RWPE2 (cell line): ENCODE results near the gene JUP.

Experiments used
- ATAC-seq: fragments of 200-7000 bp; cut with Tn5 transposase; 3 replicates; pipeline ENCODE4 v1.9.1; 2021; ENCODE audit warnings: low read depth
- DNase-seq: peaks from one replicate; pipeline ENCODE4 v3.0.0-alpha.2; 2020; ENCODE audit warnings: low spot score
- H3K27ac ChIP-seq: fragments of 450-650 bp; 2 replicates; pipeline ENCODE4 v1.5.1; 2017; ENCODE audit warnings: mild to moderate bottlenecking; ENCODE audit not compliant: poor library complexity, severe bottlenecking
- H3K27me3 ChIP-seq: fragments of 250-450 bp; sonication (Bioruptor Pico); 2 replicates; pipeline ENCODE4 v1.5.1; 2021; ENCODE audit warnings: mild to moderate bottlenecking, moderate library complexity; ENCODE audit not compliant: insufficient read depth, poor library complexity, severe bottlenecking
- H3K36me3 ChIP-seq: fragments of 250-450 bp; sonication (Bioruptor Pico); 2 replicates; pipeline ENCODE4 v1.5.1; 2020; ENCODE audit warnings: low read depth, mild to moderate bottlenecking, moderate library complexity
- H3K4me1 ChIP-seq: fragments of 250-450 bp; sonication (Bioruptor Pico); 2 replicates; pipeline ENCODE4 v1.5.1; 2021; ENCODE audit warnings: mild to moderate bottlenecking, moderate library complexity; ENCODE audit not compliant: insufficient read depth, poor library complexity, severe bottlenecking
- H3K4me3 ChIP-seq: fragments of 250-450 bp; sonication (Bioruptor Pico); 2 replicates; pipeline ENCODE4 v1.5.1; 2021; ENCODE audit warnings: mild to moderate bottlenecking, moderate library complexity; ENCODE audit not compliant: severe bottlenecking
- H3K9me3 ChIP-seq: fragments of 250-450 bp; sonication (Bioruptor Pico); 2 replicates; pipeline ENCODE4 v1.5.1; 2021; ENCODE audit warnings: mild to moderate bottlenecking, moderate library complexity; ENCODE audit not compliant: severe bottlenecking
- CTCF ChIP-seq: fragments of 450-650 bp; IDR thresholded peaks from one replicate; pipeline ENCODE4 v1.5.1; 2017; ENCODE audit warnings: mild to moderate bottlenecking, moderate library complexity; ENCODE audit not compliant: poor library complexity, severe bottlenecking

JUP gene

GRCh38 chr17:41724476-41725050 is 61.9 kb downstream of the JUP start:
- H3K4me1 ChIP-seq, result peaks cover 4% of the 10 kb centered on the region
- no peaks in the 10 kb centered on the region for H3K9me3 ChIP-seq
- ATAC-seq, result no peak
- no peaks in the 10 kb centered on the region for H3K27me3 ChIP-seq
- no peak for TF ChIP-seq CTCF
- H3K27ac ChIP-seq, result no peak overlapping the region
- H3K4me3 ChIP-seq, result no peak overlapping the region
- no peaks in the 10 kb centered on the region for H3K36me3 ChIP-seq
- DNase-seq, result no peak

GRCh38 chr17:41723801-41724475 is 62.6 kb downstream of the JUP start:
- Histone ChIP-seq H3K4me3 (no peak overlapping the region), H3K36me3 (no peaks in the 10 kb centered on the region), H3K27me3 (no peaks in the 10 kb centered on the region), H3K4me1 (peaks cover 4% of the 10 kb centered on the region), H3K9me3 (no peaks in the 10 kb centered on the region), H3K27ac (no peak overlapping the region)
- no peak for TF ChIP-seq CTCF
- no peak for ATAC-seq
- no peak for DNase-seq

- peaks cover 16% of the 10 kb centered on the region for H3K4me1 ChIP-seq
- DNase-seq (no peak), ATAC-seq (no peak)
- no peaks in the 10 kb centered on the region for H3K9me3 ChIP-seq
- H3K27ac ChIP-seq, result no peak overlapping the region
- no peaks in the 10 kb centered on the region for H3K27me3 ChIP-seq
- no peaks in the 10 kb centered on the region for H3K36me3 ChIP-seq
- no peak for TF ChIP-seq CTCF
- H3K4me3 ChIP-seq, result no peak overlapping the region
These were observed 64.3 kb downstream of the JUP start for GRCh38 chr17:41722231-41722630.

GRCh38 chr17:41718287-41718645 is 68.2 kb downstream of the JUP start:
- TF ChIP-seq CTCF, result no peak
- no peaks in the 10 kb centered on the region for H3K9me3 ChIP-seq
- peaks cover 12% of the 10 kb centered on the region for H3K4me1 ChIP-seq
- ATAC-seq, result no peak
- no peak overlapping the region for H3K4me3 ChIP-seq
- H3K27me3 ChIP-seq, result no peaks in the 10 kb centered on the region
- no peak for DNase-seq
- H3K36me3 ChIP-seq, result no peaks in the 10 kb centered on the region
- H3K27ac ChIP-seq, result peak overlapping the region; percentile 13
